ENCODE measurements around the gene ARHGAP22. TPM values are rescaled to one million over a fixed set of nuclear protein-coding genes. Genes with fewer than 3 reads are reported as not detected.

Gene ARHGAP22
- total RNA-seq, 1 experiment from 2014 or later = 0.24 TPM

DNA sequence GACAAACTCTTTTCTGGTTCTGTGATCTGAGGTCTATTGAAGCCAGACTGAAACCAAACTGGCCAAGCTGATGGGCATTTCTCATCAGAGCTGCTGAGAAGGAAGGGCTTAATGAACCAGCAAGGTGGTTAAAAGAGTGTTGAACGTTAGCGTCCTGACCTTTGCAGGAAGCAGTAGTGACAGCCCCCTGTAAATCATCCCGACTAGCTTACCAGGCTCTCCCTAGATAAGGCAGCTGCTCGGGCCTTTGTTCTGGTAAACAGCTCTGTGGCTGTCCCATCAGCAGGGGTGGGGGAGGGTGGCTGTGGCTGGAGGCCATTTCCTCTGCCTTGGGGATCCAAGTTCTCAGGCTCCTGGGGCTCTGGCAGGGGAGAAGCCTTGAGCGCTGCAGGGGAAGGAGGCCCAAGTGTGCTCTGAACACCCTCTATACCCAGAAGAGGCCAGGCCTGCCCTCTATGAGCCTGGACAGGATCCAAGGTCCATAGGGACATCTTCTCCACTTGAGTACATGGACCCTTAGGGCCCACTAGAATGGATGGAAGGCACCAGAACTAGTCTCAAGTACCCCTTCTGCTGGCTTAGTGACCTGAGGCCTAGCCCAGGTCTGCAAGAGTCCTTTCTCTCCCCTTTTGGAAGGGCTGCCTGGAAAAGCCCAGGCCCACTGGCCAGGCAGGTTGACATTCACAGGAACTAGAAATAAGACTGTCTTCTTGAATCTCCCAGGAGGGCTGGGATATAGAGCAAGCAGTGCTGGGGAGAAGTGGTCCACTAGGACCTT lies 134.6 kb downstream of the ARHGAP22 start:
- no peak for DNase-seq (ENCODE audit: low read depth, low spot score)
- in situ Hi-C loops (cut with HindIII; ENCODE audit: low pct_unique_long_range_greater_than_20kb, low sequenced_read_pairs) = no loop called here

DNA sequence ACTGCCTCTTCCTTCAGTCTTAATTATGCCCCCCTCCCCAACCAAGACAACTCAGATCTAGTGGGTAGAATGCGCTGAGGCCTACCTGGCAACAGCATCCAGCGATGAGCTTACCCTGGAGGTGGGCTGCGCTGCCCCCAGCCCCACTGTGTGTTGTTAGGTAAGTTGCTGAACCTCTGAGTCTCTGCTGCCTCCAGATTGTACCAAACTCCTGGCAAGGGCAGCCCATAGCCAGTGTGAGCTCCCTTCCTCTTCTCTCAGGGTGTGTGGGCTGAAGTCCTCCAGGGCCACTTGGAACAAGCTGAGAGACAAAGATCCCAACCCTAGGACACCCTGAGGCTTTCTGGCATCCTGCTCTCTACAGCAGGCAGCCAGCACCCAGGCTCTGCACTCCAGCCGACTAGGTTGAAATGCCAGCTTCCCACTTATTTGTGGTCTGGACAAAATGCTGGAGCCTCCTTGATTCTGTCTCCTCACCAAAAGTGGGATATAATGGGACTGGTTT lies 135.3 kb downstream of the ARHGAP22 start:
- DNase-seq (ENCODE audit: low read depth, low spot score) = no peak

DNA sequence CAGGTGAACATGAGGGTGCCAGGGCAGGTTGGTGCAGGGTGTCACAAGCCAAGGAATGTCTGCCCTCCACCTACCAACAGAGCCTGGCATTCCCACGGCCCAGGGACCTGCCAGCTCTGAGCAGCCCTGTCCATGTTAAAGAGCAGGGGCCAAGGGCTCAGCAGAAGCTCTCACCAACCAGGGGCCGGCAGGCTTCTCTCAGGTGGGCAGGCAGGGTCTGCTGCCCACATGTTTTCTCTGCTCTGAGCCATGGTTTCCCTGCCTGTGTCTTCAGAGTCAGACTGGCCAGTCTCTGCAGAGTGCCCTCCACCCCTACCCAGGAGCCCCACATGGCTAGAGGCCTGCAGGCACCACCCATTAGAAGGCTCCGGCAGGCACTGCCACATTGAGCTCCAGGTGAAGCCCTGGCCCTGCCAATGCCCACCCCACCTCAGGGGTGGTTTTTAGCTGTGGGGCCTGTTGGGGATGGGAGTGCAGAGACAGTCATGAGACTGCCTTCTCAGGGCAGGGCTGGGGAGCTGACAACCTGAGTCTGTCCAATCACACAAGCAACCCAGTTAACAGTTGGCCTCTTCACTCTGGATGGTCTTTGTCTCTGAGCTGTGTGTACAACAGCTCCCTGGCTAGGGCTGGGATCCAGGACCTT lies 135.9 kb downstream of the ARHGAP22 start:
- in situ Hi-C loops (cut with HindIII; ENCODE audit: low pct_unique_long_range_greater_than_20kb, low sequenced_read_pairs) = no loop called here
- no peak for DNase-seq (ENCODE audit: low read depth, low spot score)

More for the DNA sequence above, 135.3 kb downstream of the ARHGAP22 start:
- in situ Hi-C loops (cut with HindIII; ENCODE audit: low pct_unique_long_range_greater_than_20kb, low sequenced_read_pairs) = no loop called here

DNA sequence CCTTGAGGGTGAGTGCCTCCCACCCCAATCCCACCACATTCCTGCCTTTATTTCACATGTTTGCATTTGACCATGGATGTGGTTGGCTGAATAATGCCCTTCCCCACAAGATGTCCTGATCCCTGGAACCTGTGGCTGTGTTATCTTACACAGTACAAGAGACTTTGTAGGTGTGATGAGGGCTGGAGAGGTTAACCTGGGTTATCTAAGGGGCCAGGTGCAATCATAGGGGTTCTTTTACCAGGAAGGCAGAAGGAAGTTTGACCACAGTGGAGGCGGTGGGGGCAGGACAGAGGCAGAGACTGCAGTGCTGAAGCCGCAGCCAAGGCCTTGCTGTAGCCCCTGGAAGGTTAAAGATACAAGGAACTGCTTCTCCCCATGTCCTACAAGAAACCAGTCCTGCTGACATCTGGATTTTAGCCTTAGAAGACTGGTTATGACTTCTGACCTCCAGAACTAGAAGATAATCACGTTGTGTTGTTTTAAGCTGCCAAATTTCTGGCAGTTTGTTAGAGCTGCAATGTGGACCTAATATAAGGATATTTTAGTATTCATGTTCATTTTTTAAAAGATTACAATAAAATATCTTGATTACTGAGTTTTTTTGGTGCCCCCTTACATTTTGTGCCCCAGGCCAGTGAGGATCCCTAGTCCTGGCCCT lies 136.6 kb downstream of the ARHGAP22 start:
- no peak for DNase-seq (ENCODE audit: low read depth, low spot score)
- in situ Hi-C loops (cut with HindIII; ENCODE audit: low pct_unique_long_range_greater_than_20kb, low sequenced_read_pairs) = no loop called here

DNA sequence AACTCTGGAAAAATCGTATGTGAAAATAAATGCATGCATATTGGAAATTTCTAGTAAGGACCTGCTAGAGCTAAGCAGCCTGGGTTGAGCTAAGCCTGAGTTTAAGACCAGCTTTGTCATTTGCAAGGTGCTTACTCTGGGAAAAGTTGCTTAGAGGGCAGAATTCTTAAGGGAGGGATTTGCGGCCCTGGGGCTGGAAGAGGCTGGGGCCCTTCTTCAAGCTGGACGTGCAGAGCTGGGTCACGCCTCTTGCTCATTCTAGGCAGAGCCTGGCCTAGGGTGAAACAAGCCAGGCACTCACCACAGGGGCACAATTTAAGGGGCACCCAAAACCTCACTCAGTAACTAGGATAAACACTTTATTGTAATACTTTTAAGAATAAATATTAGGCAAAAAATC lies 137.2 kb downstream of the ARHGAP22 start:
- no peak for DNase-seq (ENCODE audit: low read depth, low spot score)
- in situ Hi-C loops (cut with HindIII; ENCODE audit: low pct_unique_long_range_greater_than_20kb, low sequenced_read_pairs) = no loop called here

DNA sequence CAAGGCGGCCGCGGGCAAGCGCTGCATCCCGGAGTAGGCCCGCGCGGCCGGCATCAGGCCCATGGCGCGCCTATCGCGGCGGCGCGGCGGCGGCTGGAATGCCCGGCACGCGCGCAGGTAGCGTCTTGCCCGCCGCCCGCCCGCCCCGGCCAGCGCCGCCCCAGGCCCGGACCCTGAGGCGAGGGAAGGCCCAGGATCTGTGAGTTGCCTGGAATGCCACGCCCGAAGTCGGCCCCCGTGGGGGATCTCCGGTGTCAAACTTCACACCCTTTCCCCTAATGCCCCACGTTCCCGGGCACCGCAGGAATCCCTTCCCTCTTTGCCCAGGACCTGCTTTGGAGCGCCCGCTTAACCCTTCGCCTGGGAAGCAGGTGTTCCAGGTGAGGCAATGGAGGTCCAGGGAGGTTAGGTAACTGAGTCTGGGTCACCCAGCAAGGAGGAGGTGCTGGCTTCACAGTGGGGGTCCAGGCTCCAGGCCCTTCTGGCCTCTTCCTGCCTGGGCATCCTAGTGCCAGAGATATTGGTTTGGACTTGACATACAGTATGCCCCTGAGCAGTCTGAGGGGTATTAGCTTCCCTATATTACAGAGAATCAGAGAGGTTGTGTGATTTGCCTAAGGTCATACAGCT lies 138.1 kb downstream of the ARHGAP22 start:
- DNase-seq (ENCODE audit: low read depth, low spot score) = no peak
- in situ Hi-C loops (cut with HindIII; ENCODE audit: low pct_unique_long_range_greater_than_20kb, low sequenced_read_pairs) = no loop called here

DNA sequence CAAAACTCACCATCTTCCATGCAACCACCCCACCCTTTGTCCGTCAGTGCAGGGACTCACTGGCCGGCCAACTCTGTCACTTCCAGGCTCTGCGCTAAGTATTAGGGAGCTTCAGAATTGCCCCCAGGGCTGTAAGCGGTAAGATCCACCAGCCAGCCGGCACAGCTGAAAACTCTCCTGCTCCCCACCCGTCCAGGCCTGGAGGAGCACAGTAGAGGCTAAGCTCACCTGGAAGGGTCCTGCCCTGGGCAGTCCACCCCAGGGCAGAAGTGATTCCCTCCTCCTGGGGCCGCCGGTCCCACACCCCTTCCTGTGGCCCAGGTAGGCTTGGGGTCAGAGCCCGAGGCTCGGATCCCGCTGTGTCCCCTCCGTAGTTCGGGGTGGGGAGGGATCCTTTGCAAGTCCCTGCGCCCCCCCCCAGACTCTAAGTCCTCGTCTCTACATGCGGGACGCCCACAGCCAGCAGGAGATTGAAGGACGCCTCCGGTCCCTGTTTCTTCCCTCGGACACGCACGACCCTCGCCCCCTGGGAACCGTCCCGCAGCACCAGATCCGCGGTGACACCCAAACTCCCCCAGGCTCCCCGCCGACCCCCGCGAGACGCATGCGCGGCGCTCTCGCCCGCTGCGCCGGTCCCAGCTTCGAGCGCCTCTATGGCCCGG lies 138.9 kb downstream of the ARHGAP22 start:
- in situ Hi-C loops (cut with HindIII; ENCODE audit: low pct_unique_long_range_greater_than_20kb, low sequenced_read_pairs) = no loop called here
- DNase-seq (ENCODE audit: low read depth, low spot score) = no peak

DNA sequence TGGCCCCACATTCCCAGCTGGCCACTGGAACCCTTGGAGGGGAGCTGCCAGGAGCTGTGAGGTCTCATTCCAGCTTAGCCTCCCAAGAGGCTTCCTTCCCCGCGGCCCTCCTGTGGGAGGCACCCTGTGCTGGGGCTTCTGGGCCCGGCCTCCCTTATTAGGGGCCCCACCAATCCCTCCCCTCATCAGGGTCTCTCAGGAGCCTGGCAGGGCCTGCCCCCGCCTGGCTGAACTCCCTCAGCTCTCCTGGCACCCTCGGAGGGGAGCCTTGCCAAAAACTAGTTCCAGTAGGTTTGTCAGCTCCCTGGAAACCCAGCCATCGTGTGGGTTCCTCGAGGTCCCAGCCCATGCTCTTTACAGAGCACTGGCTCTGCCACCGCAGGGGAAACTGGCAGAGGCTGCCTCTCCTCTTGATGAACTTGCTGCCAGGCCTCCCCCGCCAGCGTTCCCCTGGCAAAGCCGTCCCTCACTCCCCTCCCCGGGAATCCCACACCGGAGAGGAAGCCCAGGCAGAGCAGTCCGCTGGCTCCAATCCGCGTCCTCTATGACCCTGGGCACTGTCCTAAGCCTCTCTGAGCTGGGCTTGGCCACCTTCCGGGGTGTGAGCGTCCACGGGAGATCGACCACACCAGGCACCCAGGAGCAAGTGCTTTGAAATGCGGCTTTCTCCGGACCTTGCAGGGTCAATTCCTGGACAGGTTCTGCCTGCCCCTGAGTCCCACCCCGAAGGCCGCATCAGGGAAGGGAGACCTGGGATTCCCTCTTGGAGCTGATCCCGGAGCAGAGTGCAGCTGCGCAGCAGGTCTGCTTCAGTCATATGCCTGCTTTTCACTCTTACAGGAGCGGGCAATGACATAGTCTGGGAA lies 139.8 kb downstream of the ARHGAP22 start:
- in situ Hi-C loops (cut with HindIII; ENCODE audit: low pct_unique_long_range_greater_than_20kb, low sequenced_read_pairs) = no loop called here
- no peak for DNase-seq (ENCODE audit: low read depth, low spot score)

DNA sequence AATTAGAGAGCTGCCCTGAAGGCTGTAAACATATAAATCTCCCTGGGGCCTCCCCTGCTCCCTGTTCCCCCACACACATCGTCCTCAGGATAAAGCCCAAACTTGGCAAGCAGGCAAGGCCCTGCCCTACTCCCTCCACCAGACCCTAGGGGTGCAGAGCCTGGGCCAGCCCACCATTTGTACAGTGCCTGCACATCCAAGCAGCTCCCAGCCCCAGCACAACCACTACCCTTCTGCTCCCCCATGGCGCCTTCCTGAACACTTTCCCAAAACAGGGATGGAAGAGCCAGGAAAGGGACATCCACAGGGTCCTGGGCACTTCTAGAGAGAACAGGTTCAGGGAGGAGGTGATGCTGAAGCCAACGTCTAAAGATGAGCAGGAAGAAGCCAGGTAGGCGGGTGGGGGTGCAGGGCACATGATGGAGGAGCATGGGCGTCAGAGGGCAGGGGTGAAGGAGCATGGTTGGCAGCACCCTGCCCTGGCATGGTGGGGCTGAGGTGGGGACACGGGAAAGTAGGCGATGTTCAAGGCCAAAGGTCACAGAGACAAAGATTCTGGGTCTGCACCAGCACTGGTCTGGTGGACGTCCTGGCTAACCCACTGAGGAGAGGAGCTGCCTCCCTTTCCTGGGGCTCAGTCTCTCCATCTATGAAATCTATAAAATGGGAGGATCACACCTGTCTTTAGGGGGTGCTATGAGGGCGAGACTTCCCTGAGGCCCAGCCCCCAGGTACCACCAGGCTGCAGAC lies 140.6 kb downstream of the ARHGAP22 start:
- in situ Hi-C loops (cut with HindIII; ENCODE audit: low pct_unique_long_range_greater_than_20kb, low sequenced_read_pairs) = no loop called here
- no peak for DNase-seq (ENCODE audit: low read depth, low spot score)

DNA sequence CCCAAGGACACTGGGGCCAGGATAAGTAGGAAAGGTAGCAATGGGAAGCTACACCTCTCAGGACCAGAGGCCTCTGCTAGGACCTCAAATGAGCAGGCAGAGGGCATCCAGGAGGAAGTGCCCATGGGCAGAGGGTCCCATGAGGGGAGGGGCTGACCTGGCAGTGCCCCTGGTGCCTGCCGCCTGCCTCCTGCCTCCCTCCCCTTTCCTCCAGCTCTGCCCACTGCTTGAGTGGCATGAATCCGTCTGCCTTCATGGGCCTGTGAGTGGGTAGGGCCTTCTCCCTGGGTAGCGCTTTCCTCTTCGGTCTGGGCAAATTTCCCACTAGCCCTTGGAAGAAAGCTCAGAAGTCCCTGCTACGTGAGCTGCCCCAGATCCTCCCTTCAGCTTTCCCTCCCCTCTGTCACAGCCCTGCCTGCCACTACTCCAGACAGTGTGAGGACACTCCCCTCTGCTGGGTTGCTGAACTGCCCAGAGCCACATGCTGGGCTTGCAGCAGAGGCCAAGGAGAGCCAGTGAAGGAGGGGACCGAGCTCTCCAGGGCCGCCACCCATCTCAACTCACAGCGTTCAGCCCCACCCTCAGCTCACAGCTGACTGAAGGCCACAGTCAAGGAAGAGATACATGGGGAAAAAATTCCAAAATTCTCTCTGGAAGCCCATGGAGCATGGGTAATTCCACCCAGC lies 141.4 kb downstream of the ARHGAP22 start:
- in situ Hi-C loops (cut with HindIII; ENCODE audit: low pct_unique_long_range_greater_than_20kb, low sequenced_read_pairs) = no loop called here
- DNase-seq (ENCODE audit: low read depth, low spot score) = no peak

DNA sequence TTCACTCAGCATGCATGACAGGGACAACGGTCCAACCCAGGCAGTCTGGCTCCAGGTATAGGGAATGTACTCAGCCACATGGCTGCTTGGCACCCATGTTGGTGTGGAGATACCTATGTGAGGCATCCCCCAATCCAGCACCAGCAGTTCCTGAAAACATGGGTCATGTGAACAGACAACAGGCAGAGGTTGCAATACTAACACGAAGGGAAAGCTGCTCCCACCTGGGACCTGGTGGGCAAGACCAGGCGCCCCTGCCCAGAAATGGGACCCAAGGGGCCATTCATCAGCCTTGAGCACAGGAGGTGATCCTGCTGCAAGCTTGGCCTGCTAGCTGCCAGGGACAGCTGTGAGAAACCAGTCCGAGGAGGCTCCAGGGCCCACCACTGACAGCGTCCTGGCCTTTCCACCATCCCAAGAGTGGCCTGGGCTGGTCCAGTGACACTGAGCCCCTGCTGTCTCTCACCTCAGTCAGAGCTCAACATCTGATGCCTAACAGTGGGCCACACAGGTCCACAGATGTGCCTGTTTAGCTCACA lies 142.3 kb downstream of the ARHGAP22 start:
- in situ Hi-C loops (cut with HindIII; ENCODE audit: low pct_unique_long_range_greater_than_20kb, low sequenced_read_pairs) = no loop called here
- DNase-seq (ENCODE audit: low read depth, low spot score) = no peak

DNA sequence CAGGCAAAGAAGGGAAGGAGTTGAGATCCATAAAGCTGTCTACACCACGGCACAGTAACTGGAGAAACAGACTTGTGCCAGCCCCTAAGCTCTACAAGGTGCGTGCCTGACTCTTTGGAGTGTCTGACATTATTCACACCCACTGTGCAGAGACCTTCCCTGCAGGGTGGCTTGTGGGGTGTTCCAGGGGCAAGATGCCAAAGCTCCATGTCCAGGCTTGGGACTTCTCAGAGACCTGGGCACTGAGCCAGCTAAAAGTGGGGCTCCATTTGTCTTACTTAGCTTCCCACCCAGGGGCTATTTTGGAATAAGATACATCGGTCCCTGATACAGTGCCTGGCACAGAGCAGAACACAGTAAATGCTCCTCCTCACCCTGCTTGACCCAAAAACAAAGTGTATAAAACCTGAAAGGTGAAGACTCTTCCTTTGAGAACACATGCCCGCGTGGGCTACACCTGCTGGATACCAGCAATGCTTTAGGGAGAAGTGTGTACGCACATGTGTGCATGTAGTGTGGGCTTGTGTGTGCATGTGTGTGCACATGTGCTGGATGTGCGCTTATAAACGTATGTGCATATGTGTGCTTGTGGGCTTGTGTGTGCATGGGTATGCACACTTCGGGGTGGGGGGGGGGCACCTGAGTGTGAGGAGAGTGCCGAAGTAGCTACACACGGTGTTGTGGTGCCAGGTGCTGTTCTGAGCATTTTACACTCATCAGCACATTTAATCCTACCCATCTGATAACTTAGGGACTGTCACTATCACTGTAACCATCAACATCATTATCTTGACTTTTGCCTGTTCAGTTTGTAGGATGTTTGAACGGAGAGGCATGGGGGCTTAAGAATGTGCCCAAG lies 143.0 kb downstream of the ARHGAP22 start:
- no peak for DNase-seq (ENCODE audit: low read depth, low spot score)
- in situ Hi-C loops (cut with HindIII; ENCODE audit: low pct_unique_long_range_greater_than_20kb, low sequenced_read_pairs) = no loop called here

DNA sequence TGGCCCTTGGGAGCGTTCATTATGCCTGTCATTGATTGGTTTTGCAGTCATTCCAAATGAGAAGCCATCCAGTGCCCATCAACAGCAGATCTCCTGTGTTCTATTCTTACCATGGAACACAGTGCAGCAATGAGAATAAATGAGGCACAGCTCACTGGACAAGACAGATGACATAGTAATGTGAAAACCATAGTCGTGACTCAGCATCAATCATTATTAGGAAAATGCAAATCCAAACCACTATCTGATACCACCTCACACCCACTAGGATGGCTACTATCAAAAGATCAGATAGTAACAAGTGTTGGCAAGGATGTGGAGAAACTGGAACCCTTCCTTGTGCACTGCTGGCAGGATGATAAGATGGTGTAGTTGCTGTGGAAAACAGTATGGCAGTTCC lies 144.7 kb downstream of the ARHGAP22 start:
- in situ Hi-C loops (cut with HindIII; ENCODE audit: low pct_unique_long_range_greater_than_20kb, low sequenced_read_pairs) = no loop called here
- DNase-seq (ENCODE audit: low read depth, low spot score) = no peak

DNA sequence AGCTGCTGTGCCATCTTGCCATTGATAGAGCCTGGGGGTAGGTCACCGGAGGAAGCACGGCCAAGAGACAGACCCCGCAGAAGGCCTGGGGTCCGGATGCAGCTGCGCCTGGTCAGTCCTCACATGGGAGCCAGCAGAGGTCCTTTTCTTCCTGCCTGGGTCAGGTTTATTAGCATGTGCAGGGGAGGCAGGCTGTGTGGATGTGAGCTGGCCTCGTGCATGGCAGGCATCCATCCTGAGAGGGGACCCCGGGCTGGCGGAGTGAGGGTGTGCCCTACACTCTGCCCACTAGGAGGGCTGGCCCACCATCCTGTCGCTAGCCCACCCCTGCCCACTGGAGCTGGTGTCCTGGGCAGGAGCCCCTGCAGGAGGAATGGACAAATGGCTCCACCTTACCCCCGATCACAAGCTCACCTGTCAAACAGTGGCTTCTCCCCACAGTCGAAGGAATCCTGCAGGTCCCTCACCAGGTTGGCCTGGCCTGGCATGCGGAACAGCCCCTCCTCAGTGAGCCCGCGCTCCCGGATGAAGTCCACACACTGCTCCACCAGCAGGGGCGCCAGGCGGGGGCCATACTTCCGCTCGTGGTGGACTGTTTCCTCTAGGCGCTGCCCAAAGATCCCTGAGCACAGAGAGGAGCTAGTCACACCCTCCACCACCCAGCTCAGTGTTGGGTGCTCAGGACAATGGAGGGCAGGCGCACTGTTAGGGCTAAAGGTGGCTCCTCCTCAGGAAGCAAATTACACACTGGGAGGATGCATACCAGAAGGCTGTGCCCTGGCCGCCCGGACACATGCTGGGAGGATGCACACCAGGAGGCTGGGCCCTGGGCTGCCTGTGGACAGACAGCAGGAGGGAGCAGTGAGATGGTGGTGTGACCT lies 145.4 kb downstream of the ARHGAP22 start:
- in situ Hi-C loops (cut with HindIII; ENCODE audit: low pct_unique_long_range_greater_than_20kb, low sequenced_read_pairs) = no loop called here
- no peak for DNase-seq (ENCODE audit: low read depth, low spot score)
